GM19043 (cell line): Measurements from ENCODE around the gene OGFOD1.
A peak's percentile ranks its signal among the peaks of the same experiment; 100 is the strongest.

Experiments
- ATAC-seq: cut with Tn5 transposase; IDR thresholded peaks from one replicate; pipeline ENCODE4 v1.9.1; 2021; ENCODE audit warnings: low read depth; ENCODE audit not compliant: unreplicated experiment

Gene OGFOD1

GRCh38 chr16:56450986-56451752 is at the start of gene OGFOD1, which contains the start of gene NUDT21:
TSS of gene OGFOD1 (plus strand) at chr16:56451554. CDS start at chr16:56451613, 59 bp downstream.
TSS of gene NUDT21 (minus strand) at chr16:56451332. CDS start at chr16:56451202, 130 bp downstream.
- peak; percentile 99 for ATAC-seq

- ATAC-seq: no peak
Observed at GRCh38 chr16:56405977-56406672, 45.2 kb upstream of the OGFOD1 start.

GRCh38 chr16:56408379-56409098 is 42.8 kb upstream of the OGFOD1 start:
- ATAC-seq: no peak

- ATAC-seq: no peak
Observed at GRCh38 chr16:56409195-56409594, 42.2 kb upstream of the OGFOD1 start.

GRCh38 chr16:56411123-56411522 is 40.2 kb upstream of the OGFOD1 start:
- no peak for ATAC-seq

- ATAC-seq: no peak
Observed at GRCh38 chr16:56411624-56412023, 39.7 kb upstream of the OGFOD1 start.

- no peak for ATAC-seq
Observed at GRCh38 chr16:56413381-56413780, 38.0 kb upstream of the OGFOD1 start.

GRCh38 chr16:56414366-56414765 is 37.0 kb upstream of the OGFOD1 start:
- no peak for ATAC-seq

GRCh38 chr16:56415875-56416274 is 35.5 kb upstream of the OGFOD1 start:
- ATAC-seq: no peak

GRCh38 chr16:56417138-56417537 is 34.2 kb upstream of the OGFOD1 start:
- no peak for ATAC-seq

- ATAC-seq: no peak
Observed at GRCh38 chr16:56419740-56420548, 31.4 kb upstream of the OGFOD1 start.

GRCh38 chr16:56420613-56421012 is 30.7 kb upstream of the OGFOD1 start:
- ATAC-seq: no peak

GRCh38 chr16:56421313-56421712 is 30.0 kb upstream of the OGFOD1 start:
- ATAC-seq: no peak

- no peak for ATAC-seq
Observed at GRCh38 chr16:56421976-56422669, 29.2 kb upstream of the OGFOD1 start.

GRCh38 chr16:56422896-56423441 is 28.4 kb upstream of the OGFOD1 start:
- no peak for ATAC-seq

GRCh38 chr16:56423584-56424403 is 27.6 kb upstream of the OGFOD1 start:
- no peak for ATAC-seq

GRCh38 chr16:56424404-56424764 is 27.0 kb upstream of the OGFOD1 start:
- no peak for ATAC-seq

GRCh38 chr16:56424791-56425438 is 26.4 kb upstream of the OGFOD1 start:
- ATAC-seq: peak; percentile 19
